CD4-positive, alpha-beta T cell treated with Interferon alpha-2 for 1 hour (primary cell): ENCODE results near the gene MROH2B.

Source experiments
- DNase-seq, 2 donors: peaks; one replicate each; pipeline ENCODE4 v3.0.0-alpha.2; 2020 to 2022

The MROH2B gene

GRCh38 chr5:40962207-40962955 lies 108.8 kb downstream of the MROH2B start:
- DNase-seq = no peak

GRCh38 chr5:40960037-40960436 lies 111.1 kb downstream of the MROH2B start:
- no peak for DNase-seq

DNA sequence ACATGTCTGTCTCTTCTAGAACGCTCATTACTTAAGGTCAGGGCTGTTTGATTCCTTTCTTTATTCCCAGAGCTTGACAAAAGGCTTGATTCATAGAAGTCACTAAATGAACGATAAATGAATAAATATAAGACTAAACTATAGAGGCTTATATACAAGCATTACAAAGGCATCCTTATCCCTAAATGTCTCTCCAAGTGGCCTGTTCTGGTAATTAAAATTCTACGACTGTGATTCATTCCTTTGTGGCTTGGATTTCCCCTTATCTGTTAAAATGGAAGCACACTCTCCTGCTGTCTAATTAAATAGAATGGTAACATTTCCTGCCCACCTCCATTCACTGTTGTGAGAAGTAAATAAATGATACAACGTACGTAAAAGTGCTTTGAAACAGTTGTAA lies 112.3 kb downstream of the MROH2B start:
- no peak for DNase-seq

DNA sequence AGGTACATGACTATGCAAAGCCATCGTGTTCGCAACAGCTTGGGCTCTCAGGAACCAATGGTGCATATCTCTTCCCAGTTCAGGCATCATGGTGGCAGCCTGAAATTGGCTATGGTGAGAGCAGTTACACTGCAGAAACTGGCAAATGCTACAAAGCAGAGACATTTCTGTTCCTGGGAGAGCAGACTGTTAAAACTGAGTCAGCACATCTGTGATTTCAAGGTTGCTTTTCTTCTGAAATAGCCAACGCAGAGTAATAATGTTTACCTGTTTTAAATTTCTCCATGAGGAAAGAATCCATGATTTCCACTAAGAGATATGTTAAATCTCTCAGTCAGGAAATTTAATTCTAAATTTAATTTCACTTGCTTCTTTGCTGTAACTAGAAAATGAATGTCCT lies 114.1 kb downstream of the MROH2B start:
- DNase-seq = no peak

DNA sequence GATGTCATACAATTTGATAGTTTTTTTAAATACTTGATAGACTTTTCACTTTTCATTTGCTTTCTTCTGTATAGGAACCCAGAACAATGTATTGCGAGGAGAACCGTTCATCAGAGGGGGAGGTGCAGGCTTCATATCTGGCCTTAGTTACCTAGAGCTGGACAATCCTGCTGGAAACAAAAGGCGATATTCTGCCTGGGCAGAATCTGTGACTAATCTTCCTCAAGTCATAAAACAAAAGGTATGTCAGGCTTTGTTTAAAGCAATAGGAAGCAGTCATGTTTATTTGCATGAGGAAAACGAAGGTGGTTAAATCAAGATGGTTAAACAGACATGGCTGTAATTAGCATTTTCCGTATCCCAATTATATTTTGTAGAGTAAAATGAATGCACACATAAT lies 115.8 kb downstream of the MROH2B start:
- no peak for DNase-seq
